ENCODE data around the gene CDK14. TPM values are rescaled to one million over a fixed set of nuclear protein-coding genes. Genes with fewer than 3 reads are reported as not detected.

CDK14 gene
- total and polyA plus RNA-seq, 10 of the 15 experiments (the other 5 are each of a cell fraction or from before 2014, with no cell fraction given) = 6.5 to 61.3 (median 24.2) TPM

DNA sequence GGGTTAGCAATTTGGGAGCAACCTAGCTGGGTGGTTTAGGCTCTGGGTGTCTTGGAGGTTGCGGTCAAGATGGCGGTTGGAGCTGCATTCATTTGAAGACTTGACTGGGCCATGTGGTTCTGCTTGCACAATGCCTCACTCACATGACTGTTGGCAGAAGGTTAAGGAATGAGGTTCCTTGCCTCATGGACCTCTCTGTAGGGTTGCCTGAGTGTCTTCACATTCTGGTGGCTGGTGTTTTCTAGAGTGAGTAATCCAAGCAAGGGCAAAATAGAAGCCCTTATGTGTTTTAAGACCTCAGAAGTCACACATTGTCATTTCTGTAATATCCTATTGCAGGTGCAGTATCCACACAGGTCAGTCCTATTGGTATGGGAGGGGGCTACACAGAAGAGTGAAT lies 52.0 kb downstream of the CDK14 start (continued):
- TF ChIP-seq ELK1 (IDR thresholded peaks at IDR 0.05; ENCODE audit: low read depth, low read length) = no peak

- Histone ChIP-seq H3K27ac (ENCODE audit: control insufficient read depth, insufficient read depth) (no peak overlapping the region), H3K4me3 (no peak overlapping the region), H3K36me3 (ENCODE audit: control insufficient read depth in 2 of 2, insufficient read depth in 2 of 2, low read length in 1 of 2) (no peaks in the 10 kb centered on the region), H3K4me2 (ENCODE audit: control insufficient read depth, insufficient read depth) (no peak overlapping the region), H3K27me3 (replicated peaks in 1 of 2; ENCODE audit: control insufficient read depth in 2 of 2, insufficient read depth in 2 of 2, low read length in 1 of 2) (no peaks in the 10 kb centered on the region), H3K9ac (ENCODE audit: control insufficient read depth, insufficient read depth, low read length) (no peak overlapping the region), H3K9me3 (replicated peaks; ENCODE audit: control insufficient read depth, insufficient read depth, low read length) (peaks cover 3% of the 10 kb centered on the region; the same call in 2 of the 3 replicates), H2AFZ (ENCODE audit: control insufficient read depth, low read depth, low read length) (no peak overlapping the region), H4K20me1 (ENCODE audit: control insufficient read depth, insufficient read depth) (no peaks in the 10 kb centered on the region), H3K79me2 (ENCODE audit: control insufficient read depth, insufficient read depth, low read length) (no peaks in the 10 kb centered on the region), H3K4me1 (ENCODE audit: control insufficient read depth, insufficient read depth, low read length) (peaks cover 5% of the 10 kb centered on the region; the same call in 1 of the 2 replicates)
- ATAC-seq (no peak), FAIRE-seq (no peak), DNase-seq (ENCODE audit: low read depth, low spot score) (no peak)
- TF ChIP-seq GABPA (IDR thresholded peaks at IDR 0.05; ENCODE audit: low read depth) = no peak
- no peak for TF ChIP-seq USF1 (IDR thresholded peaks at IDR 0.05; ENCODE audit: borderline replicate concordance, extremely low read length, insufficient read depth, low read depth, low read length)
- TF ChIP-seq, protein P1, sequence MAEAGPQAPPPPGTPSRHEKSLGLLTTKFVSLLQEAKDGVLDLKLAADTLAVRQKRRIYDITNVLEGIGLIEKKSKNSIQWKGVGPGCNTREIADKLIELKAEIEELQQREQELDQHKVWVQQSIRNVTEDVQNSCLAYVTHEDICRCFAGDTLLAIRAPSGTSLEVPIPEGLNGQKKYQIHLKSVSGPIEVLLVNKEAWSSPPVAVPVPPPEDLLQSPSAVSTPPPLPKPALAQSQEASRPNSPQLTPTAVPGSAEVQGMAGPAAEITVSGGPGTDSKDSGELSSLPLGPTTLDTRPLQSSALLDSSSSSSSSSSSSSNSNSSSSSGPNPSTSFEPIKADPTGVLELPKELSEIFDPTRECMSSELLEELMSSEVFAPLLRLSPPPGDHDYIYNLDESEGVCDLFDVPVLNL (IDR thresholded peaks at IDR 0.05; ENCODE audit: low read depth, low read length) = no peak
- TF ChIP-seq IKZF2 (IDR thresholded peaks at IDR 0.05) = no peak
- no peak for TF ChIP-seq IRF4 (IDR thresholded peaks at IDR 0.05; ENCODE audit: low read depth, low read length)
- no peak for TF ChIP-seq SREBF2 (IDR thresholded peaks at IDR 0.05; ENCODE audit: low read length)
- TF ChIP-seq STAT3 (IDR thresholded peaks at IDR 0.05; ENCODE audit: low read depth, low read length) = no peak
- no peak for TF ChIP-seq RB1 (IDR thresholded peaks at IDR 0.05; ENCODE audit: borderline replicate concordance)
- no peak for TF ChIP-seq MYC (IDR thresholded peaks at IDR 0.05; ENCODE audit: insufficient read depth, insufficient read length, insufficient replicate concordance, low read length, severe bottlenecking)
- intact Hi-C loops (cut with micrococcal nuclease; ENCODE audit: unreplicated experiment) (no loop called here), in situ Hi-C loops (cut with MboI) (no loop called here)
- RAD21 ChIA-PET (ENCODE audit: unreplicated experiment) = interaction anchor here (0.7 kb wide), 1 partner anchor 385 kb away, joined by 3 read pairs; no protein-coding TSS in a partner anchor
- SMC1A ChIA-PET (ENCODE audit: uncharacterized antibody, unreplicated experiment) = no interaction called here
- BruUV-seq (replicated peaks) = no TSS peak
- POLR2A ChIA-PET = no interaction called here
- CTCF ChIA-PET = interaction anchor here (1.3 kb wide), 1 partner anchor 193 kb away, joined by 3 read pairs; no protein-coding TSS in a partner anchor
Measured at GRCh38 chr7:90648834-90649233, 52.7 kb downstream of the CDK14 start.

All from GM12878 (cell line).